Astrocyte (in vitro differentiated cells and primary cell): ENCODE measurements around the gene MSRB3. TPM values are rescaled to one million over a fixed set of nuclear protein-coding genes. Genes with fewer than 3 reads are reported as not detected.

Experiments used
- DNase-seq: peaks from one replicate; pipeline ENCODE4 v3.0.0-alpha.2; 2010; ENCODE audit warnings: low read depth
- FAIRE-seq: peaks from 2 replicates; lab custom pipeline; 2011; peaks lifted over from hg19 to GRCh38; lab: Jason Lieb, UNC
- H2AFZ ChIP-seq: 2 replicates; pipeline ENCODE4 v1.6.0; 2012; ENCODE audit warnings: low read depth, low read length, inconsistent platforms
- H3K27ac ChIP-seq: 2 replicates; pipeline ENCODE4 v1.5.1; 2011; ENCODE audit warnings: low read depth, low read length, inconsistent platforms
- H3K27me3 ChIP-seq: 2 replicates; pipeline ENCODE4 v1.6.0; 2011; ENCODE audit warnings: low read length, inconsistent platforms; ENCODE audit not compliant: insufficient read depth
- H3K36me3 ChIP-seq: 2 replicates; pipeline ENCODE4 v1.5.1; 2011; ENCODE audit warnings: low read length, inconsistent platforms; ENCODE audit not compliant: insufficient read depth
- H3K4me1 ChIP-seq: 2 replicates; pipeline ENCODE4 v1.5.1; 2011; ENCODE audit warnings: low read length, inconsistent platforms; ENCODE audit not compliant: insufficient read depth
- H3K4me2 ChIP-seq: 2 replicates; pipeline ENCODE4 v1.6.0; 2012; ENCODE audit warnings: low read length, inconsistent platforms
- H3K4me3 ChIP-seq: 2 replicates; pipeline ENCODE4 v1.5.1; 2011; ENCODE audit warnings: low read depth, mild to moderate bottlenecking, low read length, inconsistent platforms; ENCODE audit not compliant: insufficient read depth
- H3K79me2 ChIP-seq: 2 replicates; pipeline ENCODE4 v1.6.0; 2012; ENCODE audit warnings: mild to moderate bottlenecking, low read length, inconsistent platforms; ENCODE audit not compliant: insufficient read depth
- H3K9ac ChIP-seq: 2 replicates; pipeline ENCODE4 v1.6.0; 2012; ENCODE audit warnings: mild to moderate bottlenecking, low read length, inconsistent platforms
- H3K9me3 ChIP-seq: 2 replicates; pipeline ENCODE4 v1.5.1; 2012; ENCODE audit warnings: low read depth, mild to moderate bottlenecking, low read length, inconsistent platforms; ENCODE audit not compliant: insufficient read depth
- H4K20me1 ChIP-seq: 2 replicates; pipeline ENCODE4 v1.6.0; 2012; ENCODE audit warnings: low read length, inconsistent platforms; ENCODE audit not compliant: insufficient read depth
- H3K27ac Mint-ChIP-seq: one replicate; pipeline ENCODE4 v1.8.0; 2021; ENCODE audit warnings: mild to moderate bottlenecking, mixed read lengths; ENCODE audit not compliant: unreplicated experiment
- H3K27me3 Mint-ChIP-seq: one replicate; pipeline ENCODE4 v1.8.0; 2021; ENCODE audit warnings: low read depth, mixed read lengths; ENCODE audit not compliant: unreplicated experiment
- H3K36me3 Mint-ChIP-seq: one replicate; pipeline ENCODE4 v1.8.0; 2021; ENCODE audit warnings: low read depth, mixed read lengths; ENCODE audit not compliant: unreplicated experiment
- H3K4me1 Mint-ChIP-seq: one replicate; pipeline ENCODE4 v1.8.0; 2021; ENCODE audit warnings: low read depth, mixed read lengths; ENCODE audit not compliant: unreplicated experiment
- H3K4me3 Mint-ChIP-seq: one replicate; pipeline ENCODE4 v1.8.0; 2021; ENCODE audit warnings: mild to moderate bottlenecking, moderate library complexity, mixed read lengths; ENCODE audit not compliant: unreplicated experiment
- H3K9me3 Mint-ChIP-seq: one replicate; pipeline ENCODE4 v1.8.0; 2021; ENCODE audit warnings: mild to moderate bottlenecking, mixed read lengths; ENCODE audit not compliant: unreplicated experiment
- EZH2 ChIP-seq: IDR thresholded peaks from 2 replicates; pipeline ENCODE4 v1.6.1; 2012; ENCODE audit warnings: mild to moderate bottlenecking, low read length, inconsistent platforms; ENCODE audit not compliant: insufficient read depth
- total RNA-seq: library from RNA; stranded (reverse); gene quantifications from 2 replicates; pipeline ENCODE4 v1.2.1, GENCODE V29; 2021
- TF ChIP-seq, protein P1 (sequence below): IDR thresholded peaks from 2 replicates; pipeline ENCODE4 v1.5.1; 2011; ENCODE audit warnings: low read depth, mild to moderate bottlenecking, inconsistent platforms, low read length, moderate library complexity; ENCODE audit not compliant: insufficient read depth

The MSRB3 gene
- total RNA-seq, 1 donor from 2014 or later, result 73.0 TPM

DNA sequence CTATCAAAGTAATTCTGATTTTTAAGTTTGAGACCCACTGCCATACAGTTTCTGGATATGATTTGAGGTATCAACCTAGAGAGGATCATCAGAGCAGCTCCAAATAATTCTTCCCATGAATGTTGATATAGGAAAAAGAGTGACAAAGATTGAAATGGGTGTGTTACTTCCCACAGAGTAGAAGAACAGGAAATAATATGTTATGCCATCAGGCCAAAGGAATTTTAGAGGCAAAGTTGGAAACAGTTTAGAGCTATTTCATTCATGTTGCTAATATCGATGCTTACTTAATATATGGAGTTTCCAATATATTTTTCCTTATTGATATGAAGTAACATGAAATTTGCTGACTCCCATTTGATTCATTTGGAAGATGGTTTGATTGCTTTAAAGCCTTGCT, 8.9 kb upstream of the MSRB3 start:
- Histone ChIP-seq H3K79me2 (no peaks in the 10 kb centered on the region), H3K27me3 (no peaks in the 10 kb centered on the region), H4K20me1 (no peaks in the 10 kb centered on the region), H3K4me1 (no peaks in the 10 kb centered on the region), H3K9ac (no peak overlapping the region), H3K9me3 (no peaks in the 10 kb centered on the region), H2AFZ (no peak overlapping the region), H3K4me2 (peak overlapping the region; percentile 16), H3K4me3 (no peak overlapping the region), H3K27ac (no peak overlapping the region), H3K36me3 (no peaks in the 10 kb centered on the region)
- peaks cover 1% of the 10 kb centered on the region for H3K9me3 Mint-ChIP-seq
- DNase-seq, result no peak
- FAIRE-seq, result no peak
- H3K4me3 Mint-ChIP-seq, result no peak overlapping the region
- H3K27me3 Mint-ChIP-seq, result peaks cover 2% of the 10 kb centered on the region
- H3K36me3 Mint-ChIP-seq, result no peaks in the 10 kb centered on the region
- peaks cover 7% of the 10 kb centered on the region for H3K4me1 Mint-ChIP-seq
- no peak for TF ChIP-seq EZH2
- TF ChIP-seq, protein P1, sequence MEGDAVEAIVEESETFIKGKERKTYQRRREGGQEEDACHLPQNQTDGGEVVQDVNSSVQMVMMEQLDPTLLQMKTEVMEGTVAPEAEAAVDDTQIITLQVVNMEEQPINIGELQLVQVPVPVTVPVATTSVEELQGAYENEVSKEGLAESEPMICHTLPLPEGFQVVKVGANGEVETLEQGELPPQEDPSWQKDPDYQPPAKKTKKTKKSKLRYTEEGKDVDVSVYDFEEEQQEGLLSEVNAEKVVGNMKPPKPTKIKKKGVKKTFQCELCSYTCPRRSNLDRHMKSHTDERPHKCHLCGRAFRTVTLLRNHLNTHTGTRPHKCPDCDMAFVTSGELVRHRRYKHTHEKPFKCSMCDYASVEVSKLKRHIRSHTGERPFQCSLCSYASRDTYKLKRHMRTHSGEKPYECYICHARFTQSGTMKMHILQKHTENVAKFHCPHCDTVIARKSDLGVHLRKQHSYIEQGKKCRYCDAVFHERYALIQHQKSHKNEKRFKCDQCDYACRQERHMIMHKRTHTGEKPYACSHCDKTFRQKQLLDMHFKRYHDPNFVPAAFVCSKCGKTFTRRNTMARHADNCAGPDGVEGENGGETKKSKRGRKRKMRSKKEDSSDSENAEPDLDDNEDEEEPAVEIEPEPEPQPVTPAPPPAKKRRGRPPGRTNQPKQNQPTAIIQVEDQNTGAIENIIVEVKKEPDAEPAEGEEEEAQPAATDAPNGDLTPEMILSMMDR, result no peak
- peak overlapping the region; percentile 17 for H3K27ac Mint-ChIP-seq

DNA sequence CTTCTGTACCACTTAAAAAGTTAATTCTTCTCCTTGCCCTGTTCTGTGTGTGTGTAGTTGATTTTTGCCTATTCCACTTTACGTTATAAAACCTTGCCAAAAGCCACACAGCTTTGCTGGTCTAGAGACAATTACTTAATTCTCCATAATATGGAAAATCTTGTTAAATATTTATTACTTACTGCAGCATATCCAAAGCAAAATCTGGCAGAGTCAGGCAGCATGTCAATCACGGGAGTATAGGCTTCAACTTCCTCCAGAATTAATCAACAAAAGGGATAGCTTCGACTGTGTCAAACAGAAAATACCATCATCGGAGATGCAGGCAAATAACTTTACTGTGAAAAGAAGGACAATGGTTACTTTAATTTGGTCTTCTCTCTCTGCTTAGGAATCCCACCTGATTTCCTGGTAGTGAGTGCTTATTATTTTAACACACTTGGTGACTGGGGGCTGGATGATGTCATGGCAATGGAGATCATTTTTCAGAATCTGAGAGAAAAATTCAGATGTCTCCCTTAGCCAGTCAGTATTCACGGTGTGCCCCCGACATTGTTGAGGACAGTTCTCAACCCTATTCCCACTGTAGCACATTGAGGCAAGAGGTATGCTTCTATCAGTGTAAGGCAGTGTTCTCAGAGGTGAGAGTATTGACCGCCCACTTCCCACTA, 3.7 kb upstream of the MSRB3 start:
- Histone ChIP-seq H3K9ac (no peak overlapping the region), H3K4me3 (no peak overlapping the region), H3K4me2 (no peak overlapping the region), H3K4me1 (peaks cover 5% of the 10 kb centered on the region), H3K27me3 (no peaks in the 10 kb centered on the region), H3K36me3 (no peaks in the 10 kb centered on the region), H3K9me3 (no peaks in the 10 kb centered on the region), H4K20me1 (no peaks in the 10 kb centered on the region), H3K27ac (no peak overlapping the region), H3K79me2 (peaks cover 12% of the 10 kb centered on the region), H2AFZ (no peak overlapping the region)
- no peak for FAIRE-seq
- Mint-ChIP-seq H3K27ac (no peak overlapping the region), H3K9me3 (peaks cover 1% of the 10 kb centered on the region), H3K36me3 (no peaks in the 10 kb centered on the region), H3K4me1 (peaks cover 3% of the 10 kb centered on the region), H3K27me3 (peaks cover 2% of the 10 kb centered on the region), H3K4me3 (no peak overlapping the region)
- DNase-seq, result no peak
- TF ChIP-seq EZH2, result no peak
- TF ChIP-seq, protein P1, result no peak

DNA sequence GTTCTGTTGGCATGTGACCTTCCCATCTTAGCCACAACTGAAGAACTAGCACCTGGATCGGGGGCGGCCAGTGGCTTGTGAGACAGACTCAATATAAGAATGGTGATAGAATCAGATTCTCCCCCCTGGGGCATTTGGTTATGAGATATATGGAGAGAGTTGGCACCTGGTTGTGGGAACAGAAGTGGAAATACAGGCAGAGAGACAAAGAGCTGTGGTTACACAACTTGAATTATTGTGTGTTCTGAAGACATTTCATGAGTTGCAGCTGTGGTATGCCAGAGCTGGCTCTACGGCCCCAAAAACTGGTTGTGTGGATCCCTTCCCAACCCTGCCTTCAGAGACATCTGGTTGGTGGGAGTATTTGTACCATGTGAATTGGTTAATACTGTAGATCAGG, 2.9 kb upstream of the MSRB3 start:
- DNase-seq (no peak), FAIRE-seq (no peak)
- Histone ChIP-seq H3K27ac (no peak overlapping the region), H3K4me1 (peaks cover 5% of the 10 kb centered on the region), H3K27me3 (no peaks in the 10 kb centered on the region), H3K4me2 (no peak overlapping the region), H3K9ac (no peak overlapping the region), H3K9me3 (no peaks in the 10 kb centered on the region), H2AFZ (no peak overlapping the region), H4K20me1 (peaks cover 1% of the 10 kb centered on the region), H3K36me3 (no peaks in the 10 kb centered on the region), H3K4me3 (no peak overlapping the region), H3K79me2 (peaks cover 20% of the 10 kb centered on the region)
- Mint-ChIP-seq H3K4me1 (peaks cover 3% of the 10 kb centered on the region), H3K27ac (no peak overlapping the region), H3K9me3 (no peaks in the 10 kb centered on the region), H3K27me3 (peaks cover 2% of the 10 kb centered on the region), H3K36me3 (no peaks in the 10 kb centered on the region), H3K4me3 (no peak overlapping the region)
- TF ChIP-seq, protein P1, result no peak
- no peak for TF ChIP-seq EZH2
